ENCODE measurements around the gene TBC1D14. TPM values are rescaled to one million over a fixed set of nuclear protein-coding genes. Genes with fewer than 3 reads are reported as not detected.

TBC1D14 gene
- total and polyA plus RNA-seq, 5 donors = 20.1 to 44.8 (median 41.3) TPM

GRCh38 chr4:7040765-7041164 lies 131.1 kb downstream of the TBC1D14 start:
- Histone ChIP-seq H3K9me3 (ENCODE audit: control insufficient read depth, low read length) (no peaks in the 10 kb centered on the region), H3K4me3 (ENCODE audit: low read length) (no peak overlapping the region), H3K27me3 (ENCODE audit: control insufficient read depth, insufficient read depth) (no peaks in the 10 kb centered on the region), H3K27ac (ENCODE audit: low read length) (no peak overlapping the region), H3K4me1 (ENCODE audit: control insufficient read depth, insufficient read depth, low read length) (peaks cover 5% of the 10 kb centered on the region)
- no peak for ATAC-seq
- WGBS = 84% methylated on average over 4 of the region's 4 CpGs
- intact Hi-C loops (cut with DNase I) = loop anchor here in 1 of 4 donors (5.0 kb wide), 1 partner anchor 48 kb away; no protein-coding TSS in a partner anchor
- no peak for DNase-seq

GRCh38 chr4:7041246-7041645 lies 131.6 kb downstream of the TBC1D14 start:
- no peaks in the 10 kb centered on the region for H3K9me3 ChIP-seq (ENCODE audit: control insufficient read depth, low read length)
- H3K4me3 ChIP-seq (ENCODE audit: low read length) = no peak overlapping the region
- intact Hi-C loops (cut with DNase I) = loop anchor here in 1 of 4 donors (5.0 kb wide), 1 partner anchor 49 kb away; no protein-coding TSS in a partner anchor
- no peak for ATAC-seq
- DNase-seq = no peak
- H3K27ac ChIP-seq (ENCODE audit: low read length) = no peak overlapping the region
- WGBS = 94% methylated on average over 19 of the region's 19 CpGs
- H3K27me3 ChIP-seq (ENCODE audit: control insufficient read depth, insufficient read depth) = no peaks in the 10 kb centered on the region
- peaks cover 5% of the 10 kb centered on the region for H3K4me1 ChIP-seq (ENCODE audit: control insufficient read depth, insufficient read depth, low read length)

- WGBS = 18% methylated on average over 42 of the region's 42 CpGs
- DNase-seq (peak in 2 of 3 donors; percentile 83 to 85), ATAC-seq (no peak)
- H3K27me3 ChIP-seq (ENCODE audit: control insufficient read depth, insufficient read depth) = no peaks in the 10 kb centered on the region
- H3K4me1 ChIP-seq (ENCODE audit: control insufficient read depth, insufficient read depth, low read length) = peaks cover 10% of the 10 kb centered on the region
- peak overlapping the region; percentile 55 for H3K4me3 ChIP-seq (ENCODE audit: low read length)
- H3K9me3 ChIP-seq (ENCODE audit: control insufficient read depth, low read length) = no peaks in the 10 kb centered on the region
- peak overlapping the region; percentile 14 for H3K27ac ChIP-seq (ENCODE audit: low read length)
- intact Hi-C loops (cut with DNase I) = loop anchor here in 1 of 4 donors (5.0 kb wide), 1 partner anchor 50 kb away; no protein-coding TSS in a partner anchor
Measured at GRCh38 chr4:7041801-7042502, 132.3 kb downstream of the TBC1D14 start.

- ATAC-seq (peak; percentile 96 to 97), DNase-seq (peak; percentile 97 to 99 (median 99))
- peak overlapping the region; percentile 14 for H3K27ac ChIP-seq (ENCODE audit: low read length)
- intact Hi-C loops (cut with DNase I) = loop anchor here in 1 of 4 donors (5.0 kb wide), 1 partner anchor 50 kb away; no protein-coding TSS in a partner anchor
- peaks cover 11% of the 10 kb centered on the region for H3K4me1 ChIP-seq (ENCODE audit: control insufficient read depth, insufficient read depth, low read length)
- peak overlapping the region; percentile 55 for H3K4me3 ChIP-seq (ENCODE audit: low read length)
- H3K9me3 ChIP-seq (ENCODE audit: control insufficient read depth, low read length) = no peaks in the 10 kb centered on the region
- H3K27me3 ChIP-seq (ENCODE audit: control insufficient read depth, insufficient read depth) = no peaks in the 10 kb centered on the region
- WGBS = under 1% methylated on average over 90 of the region's 90 CpGs
Measured at GRCh38 chr4:7042503-7043283, 133.1 kb downstream of the TBC1D14 start.

- intact Hi-C loops (cut with DNase I) = loop anchor here in 1 of 4 donors (5.0 kb wide), 1 partner anchor 51 kb away; no protein-coding TSS in a partner anchor
- ATAC-seq = peak; percentile 6 to 11
- WGBS = under 1% methylated on average over 117 of the region's 119 CpGs
Measured at GRCh38 chr4:7043284-7044136, 133.9 kb downstream of the TBC1D14 start, which contains the start of gene TADA2B. Gene TADA2B (plus strand): TSS chr4:7043372. CDS start chr4:7043580, 208 bp downstream.

GRCh38 chr4:7044137-7044930 lies 134.7 kb downstream of the TBC1D14 start:
- Histone ChIP-seq H3K27me3 (ENCODE audit: control insufficient read depth, insufficient read depth) (no peaks in the 10 kb centered on the region), H3K9me3 (ENCODE audit: control insufficient read depth, low read length) (no peaks in the 10 kb centered on the region), H3K4me3 (ENCODE audit: low read length) (peak overlapping the region; percentile 68), H3K4me1 (ENCODE audit: control insufficient read depth, insufficient read depth, low read length) (peaks cover 11% of the 10 kb centered on the region), H3K27ac (ENCODE audit: low read length) (peak overlapping the region; percentile 90)
- WGBS = 12% methylated on average over 29 of the region's 29 CpGs
- ATAC-seq (no peak), DNase-seq (no peak)
- intact Hi-C loops (cut with DNase I) = loop anchor here in 1 of 4 donors (5.0 kb wide), 1 partner anchor 52 kb away; no protein-coding TSS in a partner anchor

More at GRCh38 chr4:7043284-7044136, 133.9 kb downstream of the TBC1D14 start, which contains the start of gene TADA2B:
- Histone ChIP-seq H3K9me3 (ENCODE audit: control insufficient read depth, low read length) (no peaks in the 10 kb centered on the region), H3K27ac (ENCODE audit: low read length) (peak within 1 kb of the TSS; percentile 90), H3K4me3 (ENCODE audit: low read length) (peak within 1 kb of the TSS; percentile 68), H3K27me3 (ENCODE audit: control insufficient read depth, insufficient read depth) (no peaks in the 10 kb centered on the region), H3K4me1 (ENCODE audit: control insufficient read depth, insufficient read depth, low read length) (peaks cover 11% of the 10 kb centered on the region)
- DNase-seq = peak; percentile 68 to 83 (median 82)

GRCh38 chr4:7045553-7045952 lies 135.9 kb downstream of the TBC1D14 start:
- ATAC-seq (no peak), DNase-seq (no peak)
- Histone ChIP-seq H3K27me3 (ENCODE audit: control insufficient read depth, insufficient read depth) (no peaks in the 10 kb centered on the region), H3K4me3 (ENCODE audit: low read length) (no peak overlapping the region), H3K27ac (ENCODE audit: low read length) (no peak overlapping the region), H3K4me1 (ENCODE audit: control insufficient read depth, insufficient read depth, low read length) (peaks cover 11% of the 10 kb centered on the region), H3K9me3 (ENCODE audit: control insufficient read depth, low read length) (no peaks in the 10 kb centered on the region)
- 79% methylated on average over 8 of the region's 8 CpGs for whole genome bisulfite sequencing
- intact Hi-C loops (cut with DNase I) = no loop called here

- H3K27me3 ChIP-seq (ENCODE audit: control insufficient read depth, insufficient read depth) = no peaks in the 10 kb centered on the region
- peaks cover 11% of the 10 kb centered on the region for H3K4me1 ChIP-seq (ENCODE audit: control insufficient read depth, insufficient read depth, low read length)
- no peak for ATAC-seq
- no peak overlapping the region for H3K4me3 ChIP-seq (ENCODE audit: low read length)
- H3K27ac ChIP-seq (ENCODE audit: low read length) = no peak overlapping the region
- H3K9me3 ChIP-seq (ENCODE audit: control insufficient read depth, low read length) = no peaks in the 10 kb centered on the region
- no peak for DNase-seq
- intact Hi-C loops (cut with DNase I) = no loop called here
- WGBS = 74% methylated on average over 23 of the region's 23 CpGs
Measured at GRCh38 chr4:7045961-7046921, 136.6 kb downstream of the TBC1D14 start.

- DNase-seq = no peak
- intact Hi-C loops (cut with DNase I) = no loop called here
- Histone ChIP-seq H3K9me3 (ENCODE audit: control insufficient read depth, low read length) (no peaks in the 10 kb centered on the region), H3K4me3 (ENCODE audit: low read length) (no peak overlapping the region), H3K27me3 (ENCODE audit: control insufficient read depth, insufficient read depth) (no peaks in the 10 kb centered on the region), H3K4me1 (ENCODE audit: control insufficient read depth, insufficient read depth, low read length) (peaks cover 11% of the 10 kb centered on the region), H3K27ac (ENCODE audit: low read length) (no peak overlapping the region)
- WGBS = 84% methylated on average over 9 of the region's 9 CpGs
- no peak for ATAC-seq
Measured at GRCh38 chr4:7046971-7047370, 137.3 kb downstream of the TBC1D14 start.

All from right cardiac atrium (tissue), 5 donors.